IPS DF 6.9 (cell line): ENCODE measurements around the gene DERL3.
A peak's percentile ranks its signal among the peaks of the same experiment; 100 is the strongest.

Experiments
- DNase-seq: peaks from one replicate; pipeline ENCODE4 v3.0.0-alpha.2; 2013; ENCODE audit warnings: low read depth, low spot score
- H3K27ac ChIP-seq: one replicate; pipeline ENCODE4 v1.5.1; 2013; ENCODE audit warnings: low read length, control low read depth
- H3K27me3 ChIP-seq: 2 replicates; pipeline ENCODE4 v1.6.1; 2013; ENCODE audit warnings: mild to moderate bottlenecking, low read length; ENCODE audit not compliant: control insufficient read depth, insufficient read depth
- H3K36me3 ChIP-seq: 2 replicates; pipeline ENCODE4 v1.6.1; 2013; ENCODE audit warnings: low read length; ENCODE audit not compliant: control insufficient read depth, insufficient read depth
- H3K4me1 ChIP-seq: 2 replicates; pipeline ENCODE4 v1.6.1; 2013; ENCODE audit warnings: low read length; ENCODE audit not compliant: control insufficient read depth, insufficient read depth
- H3K4me3 ChIP-seq: 2 replicates; pipeline ENCODE4 v1.5.1; 2013; ENCODE audit warnings: mild to moderate bottlenecking, low read length
- H3K9me3 ChIP-seq: 2 replicates; pipeline ENCODE4 v1.6.1; 2013; ENCODE audit warnings: low read length, inconsistent platforms; ENCODE audit not compliant: control insufficient read depth, insufficient read depth
- WGBS: extraction: QIAGEN DNeasy Blood & Tissue Kit; methylation state at CpG from one replicate; pipeline ENCODE4 v1.1.7; 2013; ENCODE audit warnings: mixed read lengths, missing lambda C conversion rate; ENCODE audit not compliant: insufficient read length, insufficient coverage; 5-methylcytosine and 5-hydroxymethylcytosine counted together

DERL3 gene

DNA sequence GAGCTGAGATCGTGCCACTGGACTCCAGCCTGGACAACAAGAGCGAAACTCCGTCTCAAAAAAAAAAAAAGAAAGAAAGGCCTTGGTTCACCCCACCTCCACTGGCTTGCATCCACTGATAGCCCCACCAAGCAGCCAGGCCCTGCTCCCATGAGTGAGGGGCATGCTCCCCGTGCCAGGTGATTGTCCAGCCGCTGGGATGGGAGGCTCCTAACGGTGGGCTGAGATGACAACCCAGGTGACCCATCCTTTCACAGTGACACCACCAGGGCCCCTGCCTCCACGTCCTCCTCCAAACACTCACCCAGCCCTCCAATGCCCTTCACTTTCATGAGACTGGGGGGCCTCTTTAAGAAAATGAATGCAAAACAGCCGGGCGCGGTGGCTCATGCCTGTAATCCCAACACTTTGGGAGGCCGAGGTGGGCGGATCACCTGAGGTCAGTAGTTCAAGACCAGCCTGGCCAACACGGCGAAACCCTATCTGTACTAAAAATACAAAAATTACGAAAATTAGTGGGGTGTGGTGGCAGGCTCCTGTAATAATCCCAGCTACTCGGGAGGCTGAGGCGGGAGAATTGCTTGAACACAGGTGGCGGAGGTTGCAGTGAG, 8.6 kb upstream of the DERL3 start:
- DNase-seq: no peak
- Histone ChIP-seq H3K4me3 (no peak overlapping the region), H3K4me1 (peaks cover 6% of the 10 kb centered on the region), H3K36me3 (no peaks in the 10 kb centered on the region), H3K27ac (no peak overlapping the region), H3K9me3 (no peaks in the 10 kb centered on the region), H3K27me3 (no peaks in the 10 kb centered on the region)
- WGBS: no CpG with 5 or more reads among the region's 18 CpGs

DNA sequence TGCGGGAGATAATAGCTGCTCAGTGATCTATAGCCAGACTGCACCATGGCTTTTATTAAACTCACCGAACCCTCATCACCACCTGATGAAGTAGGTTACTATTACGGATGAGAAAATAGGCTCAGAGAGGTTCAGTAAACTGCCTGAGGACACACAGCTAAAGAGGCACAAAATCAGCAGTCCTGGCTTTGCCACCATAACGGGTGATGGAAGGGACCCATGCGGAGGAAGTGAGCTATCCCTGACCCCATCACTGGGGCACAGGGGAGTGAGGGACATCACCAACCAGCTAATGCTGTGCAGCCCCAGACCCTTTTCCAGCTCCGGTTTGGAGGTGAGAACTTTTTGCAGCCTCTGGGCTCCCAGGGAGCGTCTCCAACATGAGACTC, 7.3 kb upstream of the DERL3 start:
- DNase-seq: no peak
- no CpG with 5 or more reads among the region's 7 CpGs for WGBS
- Histone ChIP-seq H3K9me3 (no peaks in the 10 kb centered on the region), H3K4me3 (no peak overlapping the region), H3K36me3 (no peaks in the 10 kb centered on the region), H3K4me1 (peaks cover 6% of the 10 kb centered on the region), H3K27me3 (no peaks in the 10 kb centered on the region), H3K27ac (no peak overlapping the region)

DNA sequence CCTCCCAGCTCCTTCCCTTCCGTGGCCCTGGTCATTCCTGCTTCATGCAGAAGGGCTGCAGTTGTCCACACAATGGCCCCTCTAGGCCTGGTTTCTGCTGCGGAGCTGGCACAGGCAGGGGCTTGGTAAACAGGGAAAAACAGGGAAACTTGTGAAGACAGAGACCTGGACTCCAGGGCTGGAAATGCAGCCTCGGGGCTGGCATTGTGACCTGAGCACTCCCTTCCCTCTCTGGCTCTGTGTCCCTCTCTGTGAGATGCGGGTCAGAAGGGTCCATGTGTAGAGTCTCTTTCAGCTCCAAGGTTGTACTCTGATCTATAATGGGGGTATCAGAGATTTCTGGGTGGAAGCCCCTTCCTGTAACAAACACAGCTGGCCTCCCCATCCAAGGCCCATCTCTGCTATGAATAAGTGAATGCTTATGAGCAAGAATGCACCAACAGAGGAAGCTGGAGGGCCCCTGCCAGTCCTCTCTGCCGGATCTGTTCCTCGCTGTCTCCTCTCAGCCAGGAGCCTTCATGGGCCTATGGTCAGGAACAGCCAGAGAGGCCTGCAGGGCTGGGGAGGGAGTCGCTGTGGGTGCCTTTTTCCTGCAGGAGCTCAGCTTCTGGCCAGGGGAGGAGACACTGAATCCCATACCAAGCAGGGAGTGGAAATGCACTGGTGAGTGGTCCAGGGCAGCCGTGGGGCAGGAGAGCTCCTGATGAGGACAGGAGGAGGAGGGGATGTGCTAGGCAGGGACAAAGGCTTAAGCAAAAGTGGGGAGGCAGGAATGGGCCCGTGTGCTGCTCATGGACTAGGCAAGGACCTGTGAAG, 6.7 kb upstream of the DERL3 start:
- Histone ChIP-seq H3K27ac (no peak overlapping the region), H3K9me3 (no peaks in the 10 kb centered on the region), H3K36me3 (no peaks in the 10 kb centered on the region), H3K4me1 (peaks cover 6% of the 10 kb centered on the region), H3K4me3 (no peak overlapping the region), H3K27me3 (no peaks in the 10 kb centered on the region)
- no peak for DNase-seq
- no CpG with 5 or more reads among the region's 9 CpGs for WGBS

DNA sequence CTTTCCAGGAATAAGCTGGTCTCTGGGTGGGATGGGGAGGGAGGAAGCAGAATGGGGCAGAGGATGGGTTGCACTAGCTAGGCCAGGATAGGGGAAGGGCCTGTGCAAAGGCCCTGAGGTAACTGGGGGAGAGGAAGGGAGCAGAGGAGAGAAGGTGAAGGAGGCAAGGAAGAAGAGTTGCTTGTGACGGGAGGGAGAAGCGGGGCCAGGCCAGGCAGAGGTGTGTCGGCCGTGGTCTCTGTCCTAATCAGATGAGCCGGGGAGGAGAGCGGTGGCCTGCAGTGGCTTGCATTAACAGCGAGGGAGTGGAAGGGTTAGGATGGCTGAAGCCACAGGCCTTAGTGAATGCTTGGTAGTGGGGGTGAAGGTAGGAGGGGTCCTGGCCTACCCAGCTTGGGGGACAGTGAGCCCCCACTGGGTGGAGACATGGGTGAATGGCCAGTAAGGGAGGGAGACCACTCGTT, 6.0 kb upstream of the DERL3 start:
- no peak for DNase-seq
- Histone ChIP-seq H3K4me1 (peaks cover 6% of the 10 kb centered on the region), H3K27me3 (no peaks in the 10 kb centered on the region), H3K9me3 (no peaks in the 10 kb centered on the region), H3K36me3 (no peaks in the 10 kb centered on the region), H3K4me3 (no peak overlapping the region), H3K27ac (no peak overlapping the region)
- WGBS: no CpG with 5 or more reads among the region's 8 CpGs

DNA sequence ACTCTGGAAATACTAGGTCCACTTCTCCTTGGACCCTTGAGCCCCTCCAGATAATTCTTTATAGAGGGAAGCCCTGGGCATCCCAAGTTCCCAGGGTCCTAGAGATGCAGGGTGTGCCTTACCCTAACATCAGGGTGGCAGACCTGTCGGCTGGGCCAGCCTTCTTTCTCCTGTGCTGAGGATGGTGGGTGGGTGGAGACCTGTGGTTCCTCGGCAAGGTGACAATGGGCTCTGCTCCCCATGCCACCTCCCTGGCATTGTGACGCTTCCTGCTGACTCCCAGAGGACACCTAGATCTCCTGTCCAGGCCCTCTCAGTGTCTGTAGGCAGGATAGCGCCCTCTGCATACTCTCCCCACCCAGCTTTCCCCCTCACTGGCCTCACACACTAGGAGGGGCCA, 3.8 kb upstream of the DERL3 start:
- H3K36me3 ChIP-seq: no peaks in the 10 kb centered on the region
- H3K4me3 ChIP-seq: no peak overlapping the region
- no peak for DNase-seq
- H3K27me3 ChIP-seq: no peaks in the 10 kb centered on the region
- WGBS: no CpG with 5 or more reads among the region's 4 CpGs
- no peaks in the 10 kb centered on the region for H3K9me3 ChIP-seq
- H3K4me1 ChIP-seq: 0 out of 2 replicates have a peak, but pooled peaks cover 3% of the 10 kb centered on the region
- no peak overlapping the region for H3K27ac ChIP-seq

DNA sequence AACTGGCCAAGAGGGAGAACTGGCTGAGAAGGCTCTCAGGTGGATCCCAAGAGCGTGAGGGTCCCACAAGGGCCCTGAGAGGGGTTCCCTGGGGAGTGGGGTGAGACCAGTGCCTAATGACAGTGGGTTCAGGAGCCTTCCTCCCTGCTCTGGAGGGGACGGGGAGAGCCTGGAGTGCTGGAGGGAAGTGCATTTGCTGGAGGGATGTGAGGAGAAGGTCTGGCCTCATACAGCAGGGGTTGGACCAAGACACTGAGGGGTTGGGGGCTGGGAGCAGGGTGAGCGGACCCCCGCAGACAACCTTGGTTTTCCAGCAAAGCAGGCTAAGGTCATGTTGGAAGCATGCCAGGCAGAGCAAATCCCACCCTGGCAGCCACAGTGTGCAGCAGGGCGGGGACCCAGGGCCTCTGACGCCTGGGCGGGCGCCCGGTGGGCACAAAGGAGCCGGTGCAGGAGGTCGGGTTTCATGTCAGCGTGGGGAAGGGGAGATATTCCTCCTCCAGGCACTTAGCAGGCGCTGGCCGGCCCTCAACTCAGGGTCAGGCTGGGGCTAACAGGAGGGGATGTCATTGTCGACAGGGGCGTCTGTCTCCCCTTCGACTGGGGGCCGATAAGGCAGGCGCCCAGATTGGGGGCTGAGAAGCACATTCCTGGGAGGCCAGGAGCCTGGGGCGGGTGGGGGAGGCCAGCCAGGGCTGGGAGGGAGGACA, 3.1 kb upstream of the DERL3 start:
- H3K4me1 ChIP-seq: peaks cover 8% of the 10 kb centered on the region; the same call in 1 of the 2 replicates
- no peak for DNase-seq
- no CpG with 5 or more reads among the region's 20 CpGs for WGBS
- no peaks in the 10 kb centered on the region for H3K9me3 ChIP-seq
- no peaks in the 10 kb centered on the region for H3K27me3 ChIP-seq
- no peak overlapping the region for H3K4me3 ChIP-seq
- no peaks in the 10 kb centered on the region for H3K36me3 ChIP-seq
- no peak overlapping the region for H3K27ac ChIP-seq

DNA sequence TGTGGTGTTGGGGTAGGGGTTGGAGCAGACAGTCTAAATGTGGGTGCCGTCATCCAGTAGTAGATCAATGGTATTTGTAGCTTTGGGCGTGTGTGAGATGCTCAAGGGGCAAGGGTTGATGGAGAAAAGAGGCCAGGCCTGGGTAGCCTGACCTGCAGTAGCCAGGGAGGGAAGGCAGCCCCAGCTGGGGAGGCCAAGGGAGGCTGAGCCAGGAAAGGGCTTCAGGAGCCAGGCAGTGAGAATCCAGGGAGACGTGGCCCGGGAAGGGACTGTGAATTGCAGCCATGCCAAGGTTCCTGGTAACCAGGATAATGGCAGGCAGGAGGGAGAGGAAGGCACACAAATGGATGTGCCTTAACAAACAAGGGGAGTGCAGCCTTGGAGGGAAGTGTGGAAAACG, 2.5 kb upstream of the DERL3 start:
- no peaks in the 10 kb centered on the region for H3K36me3 ChIP-seq
- H3K27me3 ChIP-seq: no peaks in the 10 kb centered on the region
- H3K27ac ChIP-seq: no peak overlapping the region
- H3K4me1 ChIP-seq: peaks cover 8% of the 10 kb centered on the region; the same call in 1 of the 2 replicates
- no peak for DNase-seq
- no peak overlapping the region for H3K4me3 ChIP-seq
- WGBS: no CpG with 5 or more reads among the region's 5 CpGs
- H3K9me3 ChIP-seq: no peaks in the 10 kb centered on the region

DNA sequence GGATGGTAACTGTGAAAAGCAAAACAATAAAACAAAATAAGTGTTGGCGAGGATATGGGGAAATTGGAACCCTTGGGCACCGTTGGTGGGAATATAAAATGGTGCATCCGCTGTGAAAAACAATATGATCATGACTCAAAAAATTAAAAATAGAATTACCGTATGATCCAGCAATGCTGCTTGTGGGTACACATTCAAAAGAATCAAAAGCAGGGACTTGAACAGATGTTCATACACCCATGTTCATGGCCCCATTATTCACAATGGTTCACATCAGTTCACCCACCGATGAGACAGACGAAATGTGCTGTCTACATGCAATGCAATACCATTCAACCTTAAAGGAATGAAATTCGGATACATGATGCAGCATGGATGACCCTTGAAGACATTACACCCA, 1.2 kb upstream of the DERL3 start:
- no peak for DNase-seq
- H3K27me3 ChIP-seq: no peaks in the 10 kb centered on the region
- peaks cover 5% of the 10 kb centered on the region for H3K36me3 ChIP-seq
- no peak overlapping the region for H3K4me3 ChIP-seq
- no CpG with 5 or more reads among the region's 7 CpGs for WGBS
- H3K27ac ChIP-seq: no peak overlapping the region
- peaks cover 8% of the 10 kb centered on the region; the same call in 1 of the 2 replicates for H3K4me1 ChIP-seq
- H3K9me3 ChIP-seq: no peaks in the 10 kb centered on the region

DNA sequence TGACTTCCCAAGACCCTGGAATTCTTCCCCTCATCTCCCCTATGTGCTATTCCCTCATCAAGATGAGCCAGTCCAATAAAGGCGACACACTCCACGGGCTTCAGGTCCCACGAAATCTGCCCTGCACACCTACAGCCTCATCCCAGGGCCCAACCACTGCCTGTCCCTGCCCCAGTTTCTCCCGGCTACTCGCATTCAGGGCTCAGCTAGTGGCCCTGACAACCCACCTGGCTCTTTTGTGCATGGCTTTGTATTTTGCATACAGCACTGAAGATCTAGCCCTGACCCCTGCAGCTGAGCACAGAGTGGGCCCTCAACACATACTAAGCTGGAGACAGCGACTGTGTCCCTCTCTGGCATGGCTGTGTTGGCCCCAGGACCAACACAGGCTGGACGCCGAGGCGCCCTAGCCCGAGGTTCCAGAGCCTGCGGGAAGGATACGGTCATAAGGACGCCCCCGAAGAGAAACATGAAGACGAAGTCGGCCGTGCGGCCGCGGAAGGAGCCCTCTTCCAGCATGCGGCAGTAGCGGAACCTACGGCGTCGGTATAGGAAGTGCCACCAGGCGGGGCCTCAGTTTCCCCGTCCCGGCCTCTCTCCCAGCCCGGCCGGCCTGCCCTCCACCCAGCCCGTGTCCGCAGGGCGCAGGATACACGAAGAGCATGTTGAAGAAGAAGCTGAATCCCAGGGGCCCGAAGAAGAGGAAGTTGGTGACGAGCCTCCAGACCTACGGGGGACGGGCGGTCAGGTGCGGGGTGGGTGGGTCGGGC, 710 bp downstream of the DERL3 start:
- Histone ChIP-seq H3K9me3 (no peaks in the 10 kb centered on the region), H3K36me3 (peaks cover 19% of the 10 kb centered on the region), H3K4me3 (peak overlapping the region; percentile 65; the same call in 1 of the 2 replicates), H3K27ac (no peak overlapping the region), H3K27me3 (no peaks in the 10 kb centered on the region), H3K4me1 (peaks cover 8% of the 10 kb centered on the region; the same call in 1 of the 2 replicates)
- no peak for DNase-seq
- WGBS: no CpG with 5 or more reads among the region's 41 CpGs

DNA sequence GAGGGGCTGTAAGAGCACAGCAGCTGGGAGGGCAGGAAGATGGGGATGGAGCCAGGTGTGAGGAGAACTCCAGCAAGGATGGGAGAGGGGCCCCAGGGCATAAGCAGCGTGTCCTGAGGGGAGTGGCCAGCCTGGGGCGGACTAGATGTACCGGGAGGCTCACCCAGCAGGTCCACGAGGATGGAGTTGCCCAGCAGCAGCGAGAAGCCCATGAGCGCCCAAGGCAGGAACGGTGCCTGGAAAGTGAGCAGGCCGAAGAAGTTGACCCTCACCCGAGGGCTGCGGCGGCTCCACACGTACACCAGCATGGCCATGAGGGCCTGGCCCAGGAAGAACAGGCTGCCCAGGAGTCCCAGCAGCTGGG, 1.3 kb downstream of the DERL3 start:
- Histone ChIP-seq H3K27ac (no peak overlapping the region), H3K4me1 (peaks cover 8% of the 10 kb centered on the region; the same call in 1 of the 2 replicates), H3K4me3 (no peak overlapping the region), H3K27me3 (no peaks in the 10 kb centered on the region), H3K36me3 (peaks cover 21% of the 10 kb centered on the region), H3K9me3 (no peaks in the 10 kb centered on the region)
- WGBS: no CpG with 5 or more reads among the region's 12 CpGs
- no peak for DNase-seq
